Measurements from ENCODE around the gene HES1.

GRCh38 chr3:194161131-194162045 is 25.4 kb downstream of the HES1 start:
- TF ChIP-seq CTCF (IDR thresholded peaks at IDR 0.05) (no peak), POLR2A (IDR thresholded peaks at IDR 0.05) (no peak), POLR2AphosphoS5 (IDR thresholded peaks at IDR 0.05) (no peak)
